ENCODE results near the gene UPP2. TPM values are rescaled to one million over a fixed set of nuclear protein-coding genes. Genes with fewer than 3 reads are reported as not detected.

UPP2 gene
- total and polyA plus RNA-seq, 2 of the 13 experiments (the other 11 are each of a cell fraction or from before 2014, with no cell fraction given): 0.07 to 0.28 TPM

GRCh38 chr2:158181171-158181570 is 79.5 kb downstream of the UPP2 start (continued):
- TF ChIP-seq SAP130 (CRISPR knock-in tag; IDR thresholded peaks at IDR 0.05; ENCODE audit: low read depth): peak; percentile 64
- TF ChIP-seq GATAD2A (CRISPR knock-in tag; IDR thresholded peaks at IDR 0.05): peak; percentile 55; the same call in 1 of the 2 replicates
- no peak for TF ChIP-seq PLSCR1 (CRISPR knock-in tag; IDR thresholded peaks at IDR 0.05; ENCODE audit: borderline replicate concordance)
- no peak for TF ChIP-seq ZSCAN22 (CRISPR knock-in tag; IDR thresholded peaks at IDR 0.05)
- TF ChIP-seq MXD3 (CRISPR knock-in tag; IDR thresholded peaks at IDR 0.05): no peak
- no peak for TF ChIP-seq ZMYM4 (CRISPR knock-in tag; IDR thresholded peaks at IDR 0.05)
- TF ChIP-seq SOX6 (IDR thresholded peaks at IDR 0.05): no peak
- peak; percentile 24; the same call in 1 of the 2 replicates for TF ChIP-seq SOX6 (CRISPR knock-in tag; IDR thresholded peaks at IDR 0.05)
- peak; percentile 81 for TF ChIP-seq ARID5B (CRISPR knock-in tag; IDR thresholded peaks at IDR 0.05)
- TF ChIP-seq PAXIP1 (CRISPR knock-in tag; conservative IDR thresholded peaks at IDR 0.05): 0 out of 2 replicates have a peak, but pooled peaks have one; percentile 15
- no peak for TF ChIP-seq HOXA7 (CRISPR knock-in tag; IDR thresholded peaks at IDR 0.05)
- TF ChIP-seq ZGPAT (CRISPR knock-in tag; IDR thresholded peaks at IDR 0.05): no peak
- TF ChIP-seq RARA (CRISPR knock-in tag; IDR thresholded peaks at IDR 0.05): peak; percentile 47; the same call in 1 of the 2 replicates
- no peak for TF ChIP-seq CBX5 (CRISPR knock-in tag; IDR thresholded peaks at IDR 0.05; ENCODE audit: borderline replicate concordance)
- no peak for TF ChIP-seq ZNF784 (CRISPR knock-in tag; IDR thresholded peaks at IDR 0.05; ENCODE audit: borderline replicate concordance)
